Hepatocyte (in vitro differentiated cells): ENCODE data around the gene MINK1. TPM values are rescaled to one million over a fixed set of nuclear protein-coding genes. Genes with fewer than 3 reads are reported as not detected.
A peak's percentile ranks its signal among the peaks of the same experiment; 100 is the strongest.
"Not testable (repeated sequence)": the region's sequence is repeated elsewhere in the genome, so short reads cannot be mapped to it uniquely, and the experiment has no call there.

ENCODE experiments used
- DNase-seq: peaks from one replicate; pipeline ENCODE4 v3.0.0-alpha.2; 2016; ENCODE audit warnings: low spot score
- H2AFZ ChIP-seq: fragments of 200-600 bp; sonication (generic); 2 replicates; pipeline ENCODE4 v1.6.0; 2016; ENCODE audit warnings: antibody characterized with exemption, mild to moderate bottlenecking
- H3K27ac ChIP-seq: fragments of 200-600 bp; sonication (generic); 2 replicates; pipeline ENCODE4 v1.5.1; 2016; ENCODE audit warnings: mild to moderate bottlenecking
- H3K27me3 ChIP-seq: fragments of 200-600 bp; sonication (generic); 2 replicates; pipeline ENCODE4 v1.6.1; 2016
- H3K36me3 ChIP-seq: fragments of 200-600 bp; sonication (generic); replicated peaks from 2 replicates; pipeline ENCODE4 v1.5.1; 2016; ENCODE audit warnings: low read depth; ENCODE audit not compliant: insufficient read depth
- H3K4me1 ChIP-seq: fragments of 200-600 bp; sonication (generic); 2 replicates; pipeline ENCODE4 v1.5.1; 2016; ENCODE audit warnings: mild to moderate bottlenecking, moderate library complexity; ENCODE audit not compliant: insufficient read depth
- H3K4me2 ChIP-seq: fragments of 200-600 bp; sonication (generic); 2 replicates; pipeline ENCODE4 v1.6.0; 2016
- H3K4me3 ChIP-seq: fragments of 200-600 bp; sonication (generic); 2 replicates; pipeline ENCODE4 v1.5.1; 2016; ENCODE audit warnings: mild to moderate bottlenecking
- H3K79me2 ChIP-seq: fragments of 200-600 bp; sonication (generic); 2 replicates; pipeline ENCODE4 v1.6.0; 2017; ENCODE audit warnings: mild to moderate bottlenecking
- H3K9me2 ChIP-seq: fragments of 200-600 bp; sonication (generic); replicated peaks from 2 replicates; pipeline ENCODE4 v1.6.0; 2017; ENCODE audit warnings: mild to moderate bottlenecking; ENCODE audit not compliant: insufficient read depth
- H3K9me3 ChIP-seq: fragments of 200-600 bp; sonication (generic); 2 replicates; pipeline ENCODE4 v1.5.1; 2016; ENCODE audit warnings: low read depth, mild to moderate bottlenecking
- H4K20me1 ChIP-seq: fragments of 200-600 bp; sonication (generic); 2 replicates; pipeline ENCODE4 v1.6.0; 2016; ENCODE audit warnings: mild to moderate bottlenecking; ENCODE audit not compliant: insufficient read depth, poor library complexity, severe bottlenecking
- EZH2 ChIP-seq: fragments of 200-600 bp; sonication (generic); IDR thresholded peaks from 2 replicates; pipeline ENCODE4 v1.6.1; 2016; ENCODE audit warnings: antibody characterized with exemption, mild to moderate bottlenecking, borderline replicate concordance
- EZH2phosphoT487 ChIP-seq: fragments of 200-600 bp; sonication (generic); IDR thresholded peaks from one replicate; pipeline ENCODE4 v1.6.1; 2018; ENCODE audit warnings: antibody characterized with exemption, mild to moderate bottlenecking, low read depth, moderate library complexity; ENCODE audit not compliant: unreplicated experiment, severe bottlenecking
- WGBS: methylation state at CpG from one replicate; pipeline ENCODE4 v1.1.6; 2016; ENCODE audit warnings: low lambda C conversion rate; ENCODE audit errors: missing lambda C conversion rate; 5-methylcytosine and 5-hydroxymethylcytosine counted together
- polyA plus RNA-seq: library from polyadenylated mRNA; unstranded; fragments of >200 nt; fragmentation: Nextera tagmentation; extraction: Ambion mirVana; gene quantifications from 2 replicates; pipeline ENCODE4 v1.2.1, GENCODE V29; 2016
- total RNA-seq: library from RNA; depleted of rRNA; stranded (reverse); fragments of >200 nt; gene quantifications from 2 replicates; pipeline ENCODE4 v1.2.3, GENCODE V29; 2014
- TF ChIP-seq, protein P1 (sequence below): fragments of 200-600 bp; sonication (generic); IDR thresholded peaks from 2 replicates; pipeline ENCODE4 v1.5.1; 2016; ENCODE audit warnings: antibody characterized with exemption, mild to moderate bottlenecking; ENCODE audit not compliant: poor library complexity

The MINK1 gene
- total and polyA plus RNA-seq, 2 experiments from 2014 or later = 39.7 to 45.3 TPM

DNA sequence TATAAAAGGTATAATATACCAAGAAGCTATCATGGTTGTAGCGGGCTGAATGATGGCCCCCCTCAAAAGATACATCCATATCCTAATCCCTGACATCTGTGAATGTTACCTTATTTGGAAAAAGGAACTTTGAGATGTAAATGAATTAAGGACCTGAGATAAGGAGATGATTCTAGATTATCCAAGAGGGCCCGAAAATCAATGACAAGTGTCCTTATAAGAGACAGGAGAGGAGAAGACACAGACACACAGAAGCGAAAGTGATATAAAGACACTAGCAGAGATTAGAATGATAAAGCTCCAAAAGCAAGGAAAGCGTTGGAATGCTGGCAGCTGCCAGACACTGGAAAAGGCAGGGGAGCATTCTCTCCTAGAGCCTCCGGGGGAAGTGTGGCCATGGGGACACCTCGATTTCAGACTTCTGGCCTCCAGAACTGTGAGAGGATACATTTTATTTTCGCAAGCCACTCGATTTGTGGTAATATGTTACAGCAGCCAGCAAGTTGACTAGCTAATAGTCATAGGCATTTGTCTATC lies 86.4 kb downstream of the MINK1 start:
- Histone ChIP-seq H3K27ac (peak overlapping the region; percentile 7), H3K4me3 (no peak overlapping the region), H3K27me3 (no peaks in the 10 kb centered on the region), H2AFZ (no peak overlapping the region), H3K79me2 (no peaks in the 10 kb centered on the region), H3K9me2 (no peaks in the 10 kb centered on the region), H3K4me2 (no peak overlapping the region), H3K9me3 (no peaks in the 10 kb centered on the region), H3K4me1 (no peaks in the 10 kb centered on the region), H3K36me3 (no peaks in the 10 kb centered on the region), H4K20me1 (no peaks in the 10 kb centered on the region)
- 67% methylated on average over 8 of the region's 8 CpGs for WGBS
- TF ChIP-seq, protein P1, sequence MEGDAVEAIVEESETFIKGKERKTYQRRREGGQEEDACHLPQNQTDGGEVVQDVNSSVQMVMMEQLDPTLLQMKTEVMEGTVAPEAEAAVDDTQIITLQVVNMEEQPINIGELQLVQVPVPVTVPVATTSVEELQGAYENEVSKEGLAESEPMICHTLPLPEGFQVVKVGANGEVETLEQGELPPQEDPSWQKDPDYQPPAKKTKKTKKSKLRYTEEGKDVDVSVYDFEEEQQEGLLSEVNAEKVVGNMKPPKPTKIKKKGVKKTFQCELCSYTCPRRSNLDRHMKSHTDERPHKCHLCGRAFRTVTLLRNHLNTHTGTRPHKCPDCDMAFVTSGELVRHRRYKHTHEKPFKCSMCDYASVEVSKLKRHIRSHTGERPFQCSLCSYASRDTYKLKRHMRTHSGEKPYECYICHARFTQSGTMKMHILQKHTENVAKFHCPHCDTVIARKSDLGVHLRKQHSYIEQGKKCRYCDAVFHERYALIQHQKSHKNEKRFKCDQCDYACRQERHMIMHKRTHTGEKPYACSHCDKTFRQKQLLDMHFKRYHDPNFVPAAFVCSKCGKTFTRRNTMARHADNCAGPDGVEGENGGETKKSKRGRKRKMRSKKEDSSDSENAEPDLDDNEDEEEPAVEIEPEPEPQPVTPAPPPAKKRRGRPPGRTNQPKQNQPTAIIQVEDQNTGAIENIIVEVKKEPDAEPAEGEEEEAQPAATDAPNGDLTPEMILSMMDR = no peak
- no peak for TF ChIP-seq EZH2
- no peak for DNase-seq

DNA sequence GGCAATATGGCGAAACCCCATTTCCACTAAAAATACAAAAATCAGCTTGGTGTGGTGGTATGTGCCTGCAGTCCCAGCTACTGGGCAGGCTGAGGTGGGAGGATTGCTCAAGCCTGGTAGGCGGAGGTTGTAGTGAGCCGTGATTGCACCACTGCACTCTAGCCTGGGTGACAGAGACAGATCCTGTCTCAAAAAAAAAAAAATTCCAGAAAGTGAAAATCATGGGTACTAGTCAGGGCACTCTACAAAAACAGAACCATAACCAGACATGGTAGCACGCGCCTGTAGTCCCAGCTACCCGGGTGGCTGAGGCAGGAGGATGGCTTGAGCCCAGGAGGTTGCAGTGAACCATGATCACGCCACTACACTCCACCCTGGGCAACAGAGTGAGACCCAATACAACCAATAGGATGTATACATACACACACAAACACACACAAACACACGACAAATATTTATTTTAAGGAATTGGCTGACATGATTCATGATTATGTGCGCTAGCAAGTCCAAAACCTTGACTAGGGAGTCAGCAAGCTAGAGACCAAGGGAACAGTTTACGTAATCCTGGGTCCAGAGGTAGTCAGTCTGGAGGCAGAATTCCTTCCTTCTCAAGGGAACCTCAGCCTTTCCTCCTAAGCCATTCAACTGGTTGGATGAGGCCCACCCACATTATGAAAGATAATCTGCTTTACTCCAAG lies 87.4 kb downstream of the MINK1 start:
- Histone ChIP-seq H3K4me1 (no peaks in the 10 kb centered on the region), H3K79me2 (no peaks in the 10 kb centered on the region), H3K36me3 (no peaks in the 10 kb centered on the region), H3K4me3 (no peak overlapping the region), H3K27ac (no peak overlapping the region), H3K27me3 (no peaks in the 10 kb centered on the region), H3K9me3 (no peaks in the 10 kb centered on the region), H3K4me2 (peak overlapping the region; percentile 18), H3K9me2 (no peaks in the 10 kb centered on the region), H2AFZ (no peak overlapping the region), H4K20me1 (no peaks in the 10 kb centered on the region)
- TF ChIP-seq EZH2 (no peak), EZH2phosphoT487 (no peak)
- TF ChIP-seq, protein P1 = no peak
- 85% methylated on average over 10 of the region's 10 CpGs for WGBS
- no peak for DNase-seq

DNA sequence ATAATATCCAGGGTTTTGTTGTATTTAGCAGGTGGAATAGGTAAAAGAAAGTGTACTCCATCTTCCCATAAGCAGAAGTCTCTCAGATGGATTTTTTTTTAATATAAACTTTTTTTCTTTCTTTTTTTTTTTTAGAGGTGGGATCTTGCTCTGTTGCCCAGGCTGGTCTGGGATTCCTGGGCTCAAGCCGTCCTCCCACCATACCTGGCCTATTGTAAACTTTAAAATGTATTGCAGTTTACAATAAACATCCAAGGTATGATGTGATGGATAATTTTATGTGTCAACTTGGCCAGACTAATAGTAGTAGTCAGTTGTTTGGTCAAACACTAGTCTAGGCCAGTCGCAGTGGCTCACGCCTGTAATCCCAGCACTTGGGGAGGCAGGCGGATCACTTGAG lies 88.2 kb downstream of the MINK1 start:
- Histone ChIP-seq H3K27ac (no peak overlapping the region), H4K20me1 (no peaks in the 10 kb centered on the region), H3K9me2 (no peaks in the 10 kb centered on the region), H2AFZ (no peak overlapping the region), H3K27me3 (no peaks in the 10 kb centered on the region), H3K4me2 (no peak overlapping the region), H3K4me3 (no peak overlapping the region), H3K9me3 (no peaks in the 10 kb centered on the region), H3K79me2 (no peaks in the 10 kb centered on the region), H3K4me1 (no peaks in the 10 kb centered on the region), H3K36me3 (no peaks in the 10 kb centered on the region)
- DNase-seq = no peak
- no peak for TF ChIP-seq EZH2phosphoT487
- TF ChIP-seq, protein P1 = no peak
- TF ChIP-seq EZH2 = no peak
- WGBS = 94% methylated on average over 4 of the region's 4 CpGs

DNA sequence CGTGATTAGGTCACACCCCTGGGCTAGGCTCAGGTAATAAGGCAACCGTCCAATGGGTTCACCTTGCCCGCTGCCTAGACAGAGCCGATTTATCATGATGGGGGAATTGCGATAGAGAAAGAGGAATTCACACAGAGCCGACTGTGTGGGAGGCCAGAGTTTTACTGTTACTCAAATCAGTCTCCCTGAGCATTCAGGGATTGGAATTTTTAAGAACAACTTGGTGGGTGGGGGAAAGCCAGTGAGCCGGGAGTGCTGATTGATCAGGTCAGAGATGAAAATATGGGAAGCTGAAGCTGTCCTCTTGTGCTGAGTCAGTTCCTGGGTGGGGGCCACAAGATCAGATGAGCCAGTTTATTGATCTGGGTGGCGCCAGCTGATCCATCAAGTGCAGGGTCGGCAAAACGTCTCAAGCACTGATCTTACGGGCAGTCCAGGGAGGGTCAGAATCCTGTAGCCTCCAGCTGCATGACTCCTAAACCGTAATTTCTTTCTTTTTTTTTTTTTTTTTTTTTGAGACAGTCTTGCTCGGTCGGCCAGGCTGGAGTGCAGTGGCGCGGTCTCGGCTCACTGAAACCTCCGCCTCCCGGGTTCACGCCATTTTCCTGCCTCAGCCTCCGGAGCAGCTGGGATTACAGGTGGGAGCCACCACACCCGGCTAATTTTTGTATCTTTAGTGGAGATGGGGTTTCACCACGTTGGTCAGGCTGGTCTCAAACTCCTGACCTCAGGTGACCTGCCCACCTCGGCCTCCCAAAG lies 93.6 kb downstream of the MINK1 start:
- H3K4me3 ChIP-seq, H3K9me3 ChIP-seq, H3K27ac ChIP-seq, H3K4me2 ChIP-seq, H4K20me1 ChIP-seq, H3K4me1 ChIP-seq, H3K9me2 ChIP-seq, H2AFZ ChIP-seq, H3K36me3 ChIP-seq, DNase-seq, H3K79me2 ChIP-seq, H3K27me3 ChIP-seq: not testable (repeated sequence)
- WGBS = 93% methylated on average over 18 of the region's 24 CpGs
